DOHH2 (cell line): Measurements from ENCODE around the gene RHBDF2.

ENCODE experiments used
- EZH2phosphoT487 ChIP-seq: fragments of 200-600 bp; sonication (generic); IDR thresholded peaks from 2 replicates; pipeline ENCODE4 v1.6.1; 2017; ENCODE audit warnings: borderline replicate concordance, mild to moderate bottlenecking, antibody characterized with exemption, low read length, moderate library complexity, mixed read lengths
- TF ChIP-seq, protein P1 (sequence below): fragments of 200-600 bp; sonication (generic); IDR thresholded peaks from one replicate; pipeline ENCODE4 v1.5.1; 2014; ENCODE audit warnings: antibody characterized with exemption, mild to moderate bottlenecking, low read depth, low read length; ENCODE audit not compliant: poor library complexity, severe bottlenecking

GRCh38 chr17:76433693-76434092 lies 67.5 kb downstream of the RHBDF2 start:
- TF ChIP-seq, protein P1, sequence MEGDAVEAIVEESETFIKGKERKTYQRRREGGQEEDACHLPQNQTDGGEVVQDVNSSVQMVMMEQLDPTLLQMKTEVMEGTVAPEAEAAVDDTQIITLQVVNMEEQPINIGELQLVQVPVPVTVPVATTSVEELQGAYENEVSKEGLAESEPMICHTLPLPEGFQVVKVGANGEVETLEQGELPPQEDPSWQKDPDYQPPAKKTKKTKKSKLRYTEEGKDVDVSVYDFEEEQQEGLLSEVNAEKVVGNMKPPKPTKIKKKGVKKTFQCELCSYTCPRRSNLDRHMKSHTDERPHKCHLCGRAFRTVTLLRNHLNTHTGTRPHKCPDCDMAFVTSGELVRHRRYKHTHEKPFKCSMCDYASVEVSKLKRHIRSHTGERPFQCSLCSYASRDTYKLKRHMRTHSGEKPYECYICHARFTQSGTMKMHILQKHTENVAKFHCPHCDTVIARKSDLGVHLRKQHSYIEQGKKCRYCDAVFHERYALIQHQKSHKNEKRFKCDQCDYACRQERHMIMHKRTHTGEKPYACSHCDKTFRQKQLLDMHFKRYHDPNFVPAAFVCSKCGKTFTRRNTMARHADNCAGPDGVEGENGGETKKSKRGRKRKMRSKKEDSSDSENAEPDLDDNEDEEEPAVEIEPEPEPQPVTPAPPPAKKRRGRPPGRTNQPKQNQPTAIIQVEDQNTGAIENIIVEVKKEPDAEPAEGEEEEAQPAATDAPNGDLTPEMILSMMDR = no peak
- TF ChIP-seq EZH2phosphoT487 = no peak
